Stimulated activated CD8-positive, alpha-beta memory T cell treated with anti-CD3 and anti-CD28 coated beads, Interleukin-4, amount 100 ng/mL, for 48 hours (primary cell): ENCODE measurements around the gene ODAD4.
"Not testable (repeated sequence)": the region's sequence is repeated elsewhere in the genome, so short reads cannot be mapped to it uniquely, and the experiment has no call there.

Experiments
- DNase-seq: peaks from one replicate; pipeline ENCODE4 v3.0.0-alpha.2; 2020

ODAD4 gene

GRCh38 chr17:42005166-42005565 is 74.7 kb downstream of the ODAD4 start:
- no peak for DNase-seq

- DNase-seq, result no peak
Measured at GRCh38 chr17:42009170-42009569, 78.8 kb downstream of the ODAD4 start.

- not testable (repeated sequence) for DNase-seq
Measured at GRCh38 chr17:42010266-42010680, 79.9 kb downstream of the ODAD4 start.

GRCh38 chr17:42010898-42011516 is 80.6 kb downstream of the ODAD4 start:
- DNase-seq, result no peak

GRCh38 chr17:42012363-42012762 is 81.9 kb downstream of the ODAD4 start:
- not testable (repeated sequence) for DNase-seq

GRCh38 chr17:42013740-42014139 is 83.3 kb downstream of the ODAD4 start:
- DNase-seq, result not testable (repeated sequence)
